ENCODE data around the gene RHOG.

GRCh38 chr11:3866836-3867208 is 26.1 kb upstream of the RHOG start:
- TF ChIP-seq POLR2AphosphoS5 (IDR thresholded peaks at IDR 0.05) (no peak), POLR2A (IDR thresholded peaks at IDR 0.05) (no peak), EP300 (IDR thresholded peaks at IDR 0.05; ENCODE audit: low read depth) (no peak)
- TF ChIP-seq, protein P1, sequence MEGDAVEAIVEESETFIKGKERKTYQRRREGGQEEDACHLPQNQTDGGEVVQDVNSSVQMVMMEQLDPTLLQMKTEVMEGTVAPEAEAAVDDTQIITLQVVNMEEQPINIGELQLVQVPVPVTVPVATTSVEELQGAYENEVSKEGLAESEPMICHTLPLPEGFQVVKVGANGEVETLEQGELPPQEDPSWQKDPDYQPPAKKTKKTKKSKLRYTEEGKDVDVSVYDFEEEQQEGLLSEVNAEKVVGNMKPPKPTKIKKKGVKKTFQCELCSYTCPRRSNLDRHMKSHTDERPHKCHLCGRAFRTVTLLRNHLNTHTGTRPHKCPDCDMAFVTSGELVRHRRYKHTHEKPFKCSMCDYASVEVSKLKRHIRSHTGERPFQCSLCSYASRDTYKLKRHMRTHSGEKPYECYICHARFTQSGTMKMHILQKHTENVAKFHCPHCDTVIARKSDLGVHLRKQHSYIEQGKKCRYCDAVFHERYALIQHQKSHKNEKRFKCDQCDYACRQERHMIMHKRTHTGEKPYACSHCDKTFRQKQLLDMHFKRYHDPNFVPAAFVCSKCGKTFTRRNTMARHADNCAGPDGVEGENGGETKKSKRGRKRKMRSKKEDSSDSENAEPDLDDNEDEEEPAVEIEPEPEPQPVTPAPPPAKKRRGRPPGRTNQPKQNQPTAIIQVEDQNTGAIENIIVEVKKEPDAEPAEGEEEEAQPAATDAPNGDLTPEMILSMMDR (IDR thresholded peaks at IDR 0.05), result no peak

Data from transverse colon (tissue), 4 donors.